DND-41 (cell line): ENCODE measurements around the gene IER5.
A peak's percentile ranks its signal among the peaks of the same experiment; 100 is the strongest.

Source experiments
- ATAC-seq: fragments of 200-7000 bp; cut with Tn5 transposase; 3 replicates; pipeline ENCODE4 v1.9.1; 2021; ENCODE audit warnings: low read depth; ENCODE audit not compliant: insufficient read depth
- DNase-seq: peaks from one replicate; pipeline ENCODE4 v3.0.0-alpha.2; 2020
- H2AFZ ChIP-seq: 2 replicates; pipeline ENCODE4 v1.6.0; 2012; ENCODE audit warnings: low read depth, low read length
- H3K27ac ChIP-seq: 2 replicates; pipeline ENCODE4 v1.5.1; 2012; ENCODE audit warnings: low read length, inconsistent platforms
- H3K27me3 ChIP-seq: fragments of 200-600 bp; sonication (generic); 2 replicates; pipeline ENCODE4 v1.6.0; 2012; ENCODE audit warnings: low read length, mild to moderate bottlenecking, inconsistent platforms; ENCODE audit not compliant: insufficient read depth, poor library complexity
- H3K36me3 ChIP-seq: 2 replicates; pipeline ENCODE4 v1.5.1; 2012; ENCODE audit warnings: low read length, inconsistent platforms; ENCODE audit not compliant: insufficient read depth
- H3K4me1 ChIP-seq: 2 replicates; pipeline ENCODE4 v1.5.1; 2012; ENCODE audit warnings: mild to moderate bottlenecking, low read length; ENCODE audit not compliant: insufficient read depth
- H3K4me2 ChIP-seq: 2 replicates; pipeline ENCODE4 v1.6.0; 2012; ENCODE audit warnings: mild to moderate bottlenecking, moderate library complexity, low read length, inconsistent platforms; ENCODE audit not compliant: insufficient read depth
- H3K4me3 ChIP-seq, 2 experiments: fragments of 200-600 bp in 1 of 2; shearing (Covaris generic) in 1 of 2; 2 replicates each; pipeline ENCODE4 v1.5.1; 2012 to 2016; ENCODE audit warnings: inconsistent platforms in 2 of 2, low read length in 2 of 2, mild to moderate bottlenecking in 2 of 2, low read depth in 1 of 2, moderate library complexity in 1 of 2
- H3K79me2 ChIP-seq: 2 replicates; pipeline ENCODE4 v1.6.0; 2012; ENCODE audit warnings: low read length, inconsistent platforms; ENCODE audit not compliant: insufficient read depth
- H3K9ac ChIP-seq: 2 replicates; pipeline ENCODE4 v1.6.0; 2012; ENCODE audit warnings: low read depth, mild to moderate bottlenecking, inconsistent platforms, low read length, moderate library complexity
- H3K9me3 ChIP-seq: 2 replicates; pipeline ENCODE4 v1.5.1; 2012; ENCODE audit warnings: low read length, moderate library complexity, mild to moderate bottlenecking, inconsistent platforms; ENCODE audit not compliant: insufficient read depth, severe bottlenecking
- H4K20me1 ChIP-seq: 2 replicates; pipeline ENCODE4 v1.6.0; 2012; ENCODE audit warnings: low read length; ENCODE audit not compliant: insufficient read depth
- EZH2 ChIP-seq: IDR thresholded peaks from 3 replicates; pipeline ENCODE4 v1.6.1; 2012; ENCODE audit warnings: borderline replicate concordance, low read depth, mild to moderate bottlenecking, moderate library complexity, low read length, inconsistent platforms; ENCODE audit not compliant: severe bottlenecking
- TF ChIP-seq, protein P1 (sequence below): IDR thresholded peaks from 2 replicates; pipeline ENCODE4 v1.5.1; 2012; ENCODE audit warnings: borderline replicate concordance, low read length, moderate library complexity, mild to moderate bottlenecking; ENCODE audit not compliant: poor library complexity, severe bottlenecking; ENCODE audit errors: extremely low read depth

IER5 gene

DNA sequence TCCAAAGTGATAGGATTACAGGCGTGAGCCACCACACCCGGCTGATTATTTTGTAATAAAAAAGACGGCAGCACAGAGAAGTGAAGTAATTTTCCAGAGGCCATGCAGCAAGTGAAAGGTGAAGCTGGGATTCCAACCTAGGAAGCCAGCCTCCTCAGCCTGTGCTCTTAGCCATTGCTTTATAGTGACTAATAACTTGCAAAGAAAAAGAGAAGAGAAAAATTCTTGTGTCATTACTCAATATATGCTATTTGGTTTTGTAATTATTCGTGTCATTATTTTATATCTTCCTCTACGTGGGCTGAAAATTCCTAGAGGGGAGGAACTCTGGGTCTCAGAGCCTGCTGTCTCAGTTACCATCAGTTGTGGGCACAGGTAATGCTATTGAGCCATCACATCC, 1.6 kb upstream of the IER5 start:
- no peaks in the 10 kb centered on the region for H3K27me3 ChIP-seq
- no peaks in the 10 kb centered on the region for H3K9me3 ChIP-seq
- H3K9ac ChIP-seq: no peak overlapping the region
- H3K4me2 ChIP-seq: no peak overlapping the region
- peaks cover 31% of the 10 kb centered on the region for H4K20me1 ChIP-seq
- TF ChIP-seq, protein P1, sequence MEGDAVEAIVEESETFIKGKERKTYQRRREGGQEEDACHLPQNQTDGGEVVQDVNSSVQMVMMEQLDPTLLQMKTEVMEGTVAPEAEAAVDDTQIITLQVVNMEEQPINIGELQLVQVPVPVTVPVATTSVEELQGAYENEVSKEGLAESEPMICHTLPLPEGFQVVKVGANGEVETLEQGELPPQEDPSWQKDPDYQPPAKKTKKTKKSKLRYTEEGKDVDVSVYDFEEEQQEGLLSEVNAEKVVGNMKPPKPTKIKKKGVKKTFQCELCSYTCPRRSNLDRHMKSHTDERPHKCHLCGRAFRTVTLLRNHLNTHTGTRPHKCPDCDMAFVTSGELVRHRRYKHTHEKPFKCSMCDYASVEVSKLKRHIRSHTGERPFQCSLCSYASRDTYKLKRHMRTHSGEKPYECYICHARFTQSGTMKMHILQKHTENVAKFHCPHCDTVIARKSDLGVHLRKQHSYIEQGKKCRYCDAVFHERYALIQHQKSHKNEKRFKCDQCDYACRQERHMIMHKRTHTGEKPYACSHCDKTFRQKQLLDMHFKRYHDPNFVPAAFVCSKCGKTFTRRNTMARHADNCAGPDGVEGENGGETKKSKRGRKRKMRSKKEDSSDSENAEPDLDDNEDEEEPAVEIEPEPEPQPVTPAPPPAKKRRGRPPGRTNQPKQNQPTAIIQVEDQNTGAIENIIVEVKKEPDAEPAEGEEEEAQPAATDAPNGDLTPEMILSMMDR: no peak
- TF ChIP-seq EZH2: no peak
- no peak overlapping the region for H3K27ac ChIP-seq
- H2AFZ ChIP-seq: no peak overlapping the region; the same call in 1 of the 2 replicates
- ATAC-seq (no peak), DNase-seq (no peak)
- peaks cover 34% of the 10 kb centered on the region for H3K79me2 ChIP-seq
- no peak overlapping the region for H3K4me3 ChIP-seq
- peaks cover 27% of the 10 kb centered on the region for H3K4me1 ChIP-seq
- peaks cover 19% of the 10 kb centered on the region for H3K36me3 ChIP-seq

DNA sequence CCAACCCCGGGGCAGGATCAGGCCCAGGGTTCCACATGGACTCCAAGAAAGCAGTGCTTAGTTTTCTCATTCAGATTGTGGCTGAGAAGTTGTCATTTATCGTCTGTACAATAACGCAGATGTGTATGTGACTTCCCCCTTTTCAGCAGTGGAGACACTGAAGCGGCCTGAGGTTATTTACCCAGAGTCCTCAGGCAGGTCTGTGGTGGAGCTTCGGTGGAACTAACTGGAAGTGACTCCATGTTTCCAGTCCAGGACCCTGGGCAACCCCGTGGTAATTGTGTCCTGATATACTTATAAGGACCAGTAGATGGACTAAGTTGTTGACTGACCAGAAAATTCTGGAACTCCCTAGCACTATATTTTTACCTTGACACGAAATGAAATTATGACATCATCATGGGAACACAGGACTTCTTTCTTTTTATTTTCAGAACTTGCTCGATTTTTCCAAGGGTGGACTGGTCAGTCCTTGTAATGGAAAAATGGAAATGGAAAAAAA, 1.0 kb upstream of the IER5 start:
- Histone ChIP-seq H3K9ac (no peak overlapping the region), H4K20me1 (peaks cover 37% of the 10 kb centered on the region), H2AFZ (no peak overlapping the region; the same call in 1 of the 2 replicates), H3K79me2 (peaks cover 39% of the 10 kb centered on the region), H3K36me3 (peaks cover 23% of the 10 kb centered on the region), H3K4me3 (no peak overlapping the region), H3K4me1 (peaks cover 32% of the 10 kb centered on the region), H3K27ac (no peak overlapping the region), H3K4me2 (0 out of 2 replicates have a peak overlapping the region, but pooled peaks have one; percentile 89), H3K27me3 (no peaks in the 10 kb centered on the region), H3K9me3 (no peaks in the 10 kb centered on the region)
- ATAC-seq: no peak
- no peak for DNase-seq
- TF ChIP-seq, protein P1: no peak
- no peak for TF ChIP-seq EZH2

DNA sequence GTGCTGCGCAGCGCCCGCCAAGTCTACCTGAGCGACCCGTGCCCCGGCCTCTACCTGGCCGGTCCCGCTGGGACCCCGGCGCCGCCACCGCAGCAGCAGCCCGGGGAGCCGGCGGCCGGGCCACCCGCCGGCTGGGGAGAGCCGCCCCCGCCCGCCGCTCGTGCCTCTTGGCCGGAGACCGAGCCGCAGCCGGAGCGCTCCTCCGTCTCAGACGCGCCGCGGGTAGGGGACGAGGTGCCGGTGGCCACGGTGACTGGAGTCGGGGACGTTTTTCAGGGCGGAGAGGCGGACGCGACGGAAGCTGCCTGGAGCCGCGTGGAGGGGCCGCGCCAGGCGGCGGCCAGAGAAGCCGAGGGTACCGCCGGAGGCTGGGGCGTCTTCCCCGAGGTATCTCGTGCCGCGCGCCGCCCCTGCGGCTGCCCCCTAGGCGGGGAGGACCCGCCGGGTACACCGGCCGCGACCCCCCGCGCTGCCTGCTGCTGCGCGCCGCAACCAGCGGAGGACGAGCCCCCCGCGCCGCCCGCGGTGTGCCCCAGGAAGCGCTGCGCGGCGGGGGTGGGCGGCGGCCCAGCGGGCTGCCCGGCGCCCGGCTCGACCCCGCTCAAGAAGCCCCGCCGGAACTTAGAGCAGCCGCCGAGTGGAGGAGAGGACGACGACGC, 646 bp downstream of the IER5 start:
- Histone ChIP-seq H4K20me1 (peaks cover 44% of the 10 kb centered on the region), H3K9ac (peak overlapping the region; percentile 95), H3K4me1 (peaks cover 41% of the 10 kb centered on the region), H3K27me3 (no peaks in the 10 kb centered on the region), H3K27ac (peak overlapping the region; percentile 87), H3K79me2 (peaks cover 52% of the 10 kb centered on the region), H3K4me3 (peak overlapping the region; percentile 93 to 95), H2AFZ (peak overlapping the region; percentile 72), H3K4me2 (peak overlapping the region; percentile 89), H3K36me3 (peaks cover 36% of the 10 kb centered on the region), H3K9me3 (no peaks in the 10 kb centered on the region)
- ATAC-seq: peak; percentile 20
- peak; percentile 45 for DNase-seq
- TF ChIP-seq, protein P1: no peak
- no peak for TF ChIP-seq EZH2
